Suprapubic skin (tissue), 4 donors: ENCODE data around the gene ADAM11. TPM values are rescaled to one million over a fixed set of nuclear protein-coding genes. Genes with fewer than 3 reads are reported as not detected.

Source experiments
- DNase-seq, 2 donors: peaks; one replicate each; pipeline ENCODE4 v3.0.0-alpha.2; 2019; ENCODE audit warnings: low spot score in 2 of 2
- H3K27ac ChIP-seq: fragments of 200-600 bp; sonication (generic); one replicate; pipeline ENCODE4 v1.5.1; 2019
- H3K27me3 ChIP-seq: fragments of 200-600 bp; sonication (generic); one replicate; pipeline ENCODE4 v1.5.1; 2019
- H3K36me3 ChIP-seq: fragments of 200-600 bp; sonication (generic); one replicate; pipeline ENCODE4 v1.5.1; 2019
- H3K4me1 ChIP-seq: fragments of 200-600 bp; sonication (generic); one replicate; pipeline ENCODE4 v1.5.1; 2019
- H3K4me3 ChIP-seq: fragments of 200-600 bp; sonication (generic); one replicate; pipeline ENCODE4 v1.5.1; 2019; ENCODE audit warnings: mild to moderate bottlenecking
- H3K9me3 ChIP-seq: fragments of 200-600 bp; sonication (generic); one replicate; pipeline ENCODE4 v1.5.1; 2019
- EP300 ChIP-seq: sonication (generic); formaldehyde crosslinking; IDR thresholded peaks from one replicate; pipeline ENCODE4 v1.6.1; 2017; ENCODE audit warnings: antibody characterized with exemption
- POLR2A ChIP-seq, 2 donors: fragments of 450-650 bp; IDR thresholded peaks; one replicate each; pipeline ENCODE4 v1.6.1; 2017; ENCODE audit warnings: antibody characterized with exemption in 2 of 2, mild to moderate bottlenecking in 2 of 2, moderate library complexity in 2 of 2
- POLR2AphosphoS5 ChIP-seq, 3 donors: sonication (generic); formaldehyde crosslinking; IDR thresholded peaks; one replicate each; pipeline ENCODE4 v1.6.1; 2017; ENCODE audit warnings: antibody characterized with exemption in 3 of 3
- whole genome bisulfite sequencing: methylation state at CpG from one replicate; pipeline ENCODE4 v1.1.5; 2018; 5-methylcytosine and 5-hydroxymethylcytosine counted together
- total RNA-seq, 4 donors: library from RNA; depleted of rRNA; stranded (reverse); fragments of >200 nt; gene quantifications; one replicate each; pipeline ENCODE4 v1.1.0, GENCODE V29; 2016
- TF ChIP-seq, protein P1 (sequence below), 2 donors: fragments of 200-600 bp in 1 of 2; fragments of 450-650 bp in 1 of 2; sonication (generic) in 1 of 2; IDR thresholded peaks; one replicate each; pipeline ENCODE4 v1.5.1; 2016 to 2019; ENCODE audit warnings: antibody characterized with exemption in 2 of 2, mild to moderate bottlenecking in 1 of 2, moderate library complexity in 1 of 2

ADAM11 gene
- total RNA-seq, 4 donors from 2014 or later = 0.98 to 1.5 (median 1.1) TPM

DNA sequence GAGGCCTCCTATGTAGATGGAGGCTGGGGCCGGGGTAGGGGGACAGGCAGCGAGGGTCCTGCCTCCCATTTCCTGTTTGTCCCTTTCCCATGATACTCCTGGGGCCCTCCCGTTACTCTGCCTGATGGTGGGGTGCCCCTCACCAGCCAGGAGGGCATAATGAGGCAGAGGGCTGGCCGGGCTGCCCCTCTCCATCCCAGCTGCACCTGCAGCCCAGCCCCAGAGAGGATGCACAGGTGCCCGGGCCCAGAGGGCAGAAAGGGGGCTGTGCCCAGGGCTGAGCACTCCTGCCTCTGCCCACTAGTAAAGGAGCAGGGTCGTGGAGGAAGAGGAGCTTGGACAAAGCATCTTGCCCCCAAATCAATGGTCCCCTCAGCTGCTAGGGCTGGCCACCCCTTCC is 10.4 kb downstream of the ADAM11 start:
- no CpG with 5 or more reads among the region's 6 CpGs for WGBS
- H3K4me1 ChIP-seq = no peaks in the 10 kb centered on the region
- H3K27ac ChIP-seq = no peak overlapping the region
- H3K27me3 ChIP-seq = peaks cover 35% of the 10 kb centered on the region
- H3K4me3 ChIP-seq = no peak overlapping the region
- no peaks in the 10 kb centered on the region for H3K36me3 ChIP-seq
- no peaks in the 10 kb centered on the region for H3K9me3 ChIP-seq
- TF ChIP-seq, protein P1, sequence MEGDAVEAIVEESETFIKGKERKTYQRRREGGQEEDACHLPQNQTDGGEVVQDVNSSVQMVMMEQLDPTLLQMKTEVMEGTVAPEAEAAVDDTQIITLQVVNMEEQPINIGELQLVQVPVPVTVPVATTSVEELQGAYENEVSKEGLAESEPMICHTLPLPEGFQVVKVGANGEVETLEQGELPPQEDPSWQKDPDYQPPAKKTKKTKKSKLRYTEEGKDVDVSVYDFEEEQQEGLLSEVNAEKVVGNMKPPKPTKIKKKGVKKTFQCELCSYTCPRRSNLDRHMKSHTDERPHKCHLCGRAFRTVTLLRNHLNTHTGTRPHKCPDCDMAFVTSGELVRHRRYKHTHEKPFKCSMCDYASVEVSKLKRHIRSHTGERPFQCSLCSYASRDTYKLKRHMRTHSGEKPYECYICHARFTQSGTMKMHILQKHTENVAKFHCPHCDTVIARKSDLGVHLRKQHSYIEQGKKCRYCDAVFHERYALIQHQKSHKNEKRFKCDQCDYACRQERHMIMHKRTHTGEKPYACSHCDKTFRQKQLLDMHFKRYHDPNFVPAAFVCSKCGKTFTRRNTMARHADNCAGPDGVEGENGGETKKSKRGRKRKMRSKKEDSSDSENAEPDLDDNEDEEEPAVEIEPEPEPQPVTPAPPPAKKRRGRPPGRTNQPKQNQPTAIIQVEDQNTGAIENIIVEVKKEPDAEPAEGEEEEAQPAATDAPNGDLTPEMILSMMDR (IDR thresholded peaks at IDR 0.05) = no peak
- TF ChIP-seq POLR2A (IDR thresholded peaks at IDR 0.05) (no peak), POLR2AphosphoS5 (IDR thresholded peaks at IDR 0.05) (no peak), EP300 (no peak)
- DNase-seq = no peak

- no peak for TF ChIP-seq POLR2AphosphoS5 (IDR thresholded peaks at IDR 0.05)
- no peak for TF ChIP-seq EP300
- TF ChIP-seq POLR2A (IDR thresholded peaks at IDR 0.05) = no peak
- TF ChIP-seq, protein P1 (IDR thresholded peaks at IDR 0.05) = no peak
- DNase-seq = no peak
- Histone ChIP-seq H3K9me3 (no peaks in the 10 kb centered on the region), H3K27me3 (peaks cover 38% of the 10 kb centered on the region), H3K4me3 (no peak overlapping the region), H3K4me1 (peaks cover 3% of the 10 kb centered on the region), H3K36me3 (no peaks in the 10 kb centered on the region), H3K27ac (no peak overlapping the region)
- 83% methylated on average over 12 of the region's 15 CpGs for WGBS
Measured at GRCh38 chr17:44769647-44770084, 10.9 kb downstream of the ADAM11 start.

- WGBS = 80% methylated on average over 9 of the region's 11 CpGs
- Histone ChIP-seq H3K4me3 (no peak overlapping the region), H3K4me1 (peaks cover 10% of the 10 kb centered on the region), H3K9me3 (no peaks in the 10 kb centered on the region), H3K27ac (no peak overlapping the region), H3K27me3 (peaks cover 38% of the 10 kb centered on the region), H3K36me3 (no peaks in the 10 kb centered on the region)
- no peak for DNase-seq
- no peak for TF ChIP-seq POLR2AphosphoS5 (IDR thresholded peaks at IDR 0.05)
- TF ChIP-seq POLR2A (IDR thresholded peaks at IDR 0.05) = no peak
- TF ChIP-seq EP300 = no peak
- TF ChIP-seq, protein P1 (IDR thresholded peaks at IDR 0.05) = no peak
Measured at GRCh38 chr17:44770166-44770925, 11.6 kb downstream of the ADAM11 start.

- 53% methylated on average over 9 of the region's 21 CpGs for WGBS
- no peak overlapping the region for H3K27ac ChIP-seq
- peaks cover 36% of the 10 kb centered on the region for H3K27me3 ChIP-seq
Measured at GRCh38 chr17:44772308-44773045, 13.7 kb downstream of the ADAM11 start.

More at GRCh38 chr17:44772308-44773045, 13.7 kb downstream of the ADAM11 start:
- TF ChIP-seq POLR2AphosphoS5 (IDR thresholded peaks at IDR 0.05) (no peak), EP300 (no peak), POLR2A (IDR thresholded peaks at IDR 0.05) (no peak)
- TF ChIP-seq, protein P1 (IDR thresholded peaks at IDR 0.05) = no peak
- no peaks in the 10 kb centered on the region for H3K9me3 ChIP-seq
- H3K4me1 ChIP-seq = peaks cover 20% of the 10 kb centered on the region
- no peaks in the 10 kb centered on the region for H3K36me3 ChIP-seq
- H3K4me3 ChIP-seq = no peak overlapping the region
- no peak for DNase-seq
